ENCODE results near the gene IGF1R.

GRCh38 chr15:98713585-98714001 is 65.3 kb downstream of the IGF1R start:
- TF ChIP-seq CTCF (IDR thresholded peaks at IDR 0.05; ENCODE audit: borderline replicate concordance, extremely low read depth, low read length, poor library complexity, severe bottlenecking) (no peak), EZH2 (IDR thresholded peaks at IDR 0.05; ENCODE audit: borderline replicate concordance, low read depth, low read length, severe bottlenecking) (no peak)

Data from DND-41 (cell line).